ENCODE results near the gene ONECUT3. TPM values are rescaled to one million over a fixed set of nuclear protein-coding genes. Genes with fewer than 3 reads are reported as not detected.
A peak's percentile ranks its signal among the peaks of the same experiment; 100 is the strongest.

Gene ONECUT3
- total RNA-seq, 3 donors from 2014 or later = not detected

GRCh38 chr19:1813192-1814182 is 60.2 kb downstream of the ONECUT3 start:
- Mint-ChIP-seq H3K4me1 (ENCODE audit: low read depth) (peaks cover 13% of the 10 kb centered on the region), H3K36me3 (ENCODE audit: insufficient read depth) (peaks cover 3% of the 10 kb centered on the region), H3K4me3 (peak overlapping the region; percentile 88), H3K27me3 (ENCODE audit: low read depth) (no peaks in the 10 kb centered on the region), H3K9me3 (no peaks in the 10 kb centered on the region)
- ATAC-seq (no peak), DNase-seq (no peak)

GRCh38 chr19:1814391-1814790 is 61.1 kb downstream of the ONECUT3 start:
- Mint-ChIP-seq H3K4me3 (no peak overlapping the region), H3K4me1 (ENCODE audit: low read depth) (peaks cover 13% of the 10 kb centered on the region), H3K27me3 (ENCODE audit: low read depth) (no peaks in the 10 kb centered on the region), H3K9me3 (no peaks in the 10 kb centered on the region), H3K36me3 (ENCODE audit: insufficient read depth) (peaks cover 3% of the 10 kb centered on the region)
- no peak for DNase-seq
- ATAC-seq = no peak

GRCh38 chr19:1814833-1815604 is 61.7 kb downstream of the ONECUT3 start:
- ATAC-seq = no peak
- H3K36me3 Mint-ChIP-seq (ENCODE audit: insufficient read depth) = peaks cover 3% of the 10 kb centered on the region
- H3K9me3 Mint-ChIP-seq = no peaks in the 10 kb centered on the region
- H3K27me3 Mint-ChIP-seq (ENCODE audit: low read depth) = no peaks in the 10 kb centered on the region
- no peak overlapping the region for H3K4me3 Mint-ChIP-seq
- H3K4me1 Mint-ChIP-seq (ENCODE audit: low read depth) = peaks cover 13% of the 10 kb centered on the region
- no peak for DNase-seq

GRCh38 chr19:1815605-1816529 is 62.6 kb downstream of the ONECUT3 start:
- H3K9me3 Mint-ChIP-seq = no peaks in the 10 kb centered on the region
- peaks cover 8% of the 10 kb centered on the region for H3K36me3 Mint-ChIP-seq (ENCODE audit: insufficient read depth)
- no peaks in the 10 kb centered on the region for H3K27me3 Mint-ChIP-seq (ENCODE audit: low read depth)
- DNase-seq = no peak
- no peak for ATAC-seq
- no peak overlapping the region for H3K4me3 Mint-ChIP-seq
- peaks cover 13% of the 10 kb centered on the region for H3K4me1 Mint-ChIP-seq (ENCODE audit: low read depth)

GRCh38 chr19:1816530-1817298 is 63.4 kb downstream of the ONECUT3 start:
- no peak for DNase-seq

GRCh38 chr19:1817553-1818179 is 64.4 kb downstream of the ONECUT3 start:
- H3K27me3 Mint-ChIP-seq (ENCODE audit: low read depth) = no peaks in the 10 kb centered on the region
- DNase-seq (no peak), ATAC-seq (no peak)
- H3K4me3 Mint-ChIP-seq = no peak overlapping the region
- H3K4me1 Mint-ChIP-seq (ENCODE audit: low read depth) = peaks cover 6% of the 10 kb centered on the region
- peaks cover 12% of the 10 kb centered on the region for H3K36me3 Mint-ChIP-seq (ENCODE audit: insufficient read depth)
- no peaks in the 10 kb centered on the region for H3K9me3 Mint-ChIP-seq

More at GRCh38 chr19:1816530-1817298, 63.4 kb downstream of the ONECUT3 start:
- ATAC-seq = no peak
- H3K36me3 Mint-ChIP-seq (ENCODE audit: insufficient read depth) = peaks cover 8% of the 10 kb centered on the region
- peaks cover 9% of the 10 kb centered on the region for H3K4me1 Mint-ChIP-seq (ENCODE audit: low read depth)
- no peaks in the 10 kb centered on the region for H3K27me3 Mint-ChIP-seq (ENCODE audit: low read depth)
- H3K9me3 Mint-ChIP-seq = no peaks in the 10 kb centered on the region
- no peak overlapping the region for H3K4me3 Mint-ChIP-seq

- no peak for DNase-seq
- no peaks in the 10 kb centered on the region for H3K4me1 Mint-ChIP-seq (ENCODE audit: low read depth)
- H3K36me3 Mint-ChIP-seq (ENCODE audit: insufficient read depth) = peaks cover 12% of the 10 kb centered on the region
- no peaks in the 10 kb centered on the region for H3K27me3 Mint-ChIP-seq (ENCODE audit: low read depth)
- H3K4me3 Mint-ChIP-seq = no peak overlapping the region
- ATAC-seq = no peak
- H3K9me3 Mint-ChIP-seq = no peaks in the 10 kb centered on the region
These were observed 65.4 kb downstream of the ONECUT3 start for GRCh38 chr19:1818549-1819195.

GRCh38 chr19:1819341-1820255 is 66.3 kb downstream of the ONECUT3 start:
- H3K4me1 Mint-ChIP-seq (ENCODE audit: low read depth) = no peaks in the 10 kb centered on the region
- H3K4me3 Mint-ChIP-seq = no peak overlapping the region
- ATAC-seq (no peak), DNase-seq (no peak)
- no peaks in the 10 kb centered on the region for H3K27me3 Mint-ChIP-seq (ENCODE audit: low read depth)
- no peaks in the 10 kb centered on the region for H3K9me3 Mint-ChIP-seq
- peaks cover 15% of the 10 kb centered on the region for H3K36me3 Mint-ChIP-seq (ENCODE audit: insufficient read depth)

GRCh38 chr19:1822210-1822609 is 68.9 kb downstream of the ONECUT3 start:
- DNase-seq (no peak), ATAC-seq (no peak)
- Mint-ChIP-seq H3K4me1 (ENCODE audit: low read depth) (peaks cover 4% of the 10 kb centered on the region), H3K4me3 (no peak overlapping the region), H3K27me3 (ENCODE audit: low read depth) (no peaks in the 10 kb centered on the region), H3K9me3 (no peaks in the 10 kb centered on the region), H3K36me3 (ENCODE audit: insufficient read depth) (peaks cover 16% of the 10 kb centered on the region)

- H3K9me3 Mint-ChIP-seq = no peaks in the 10 kb centered on the region
- H3K4me1 Mint-ChIP-seq (ENCODE audit: low read depth) = peaks cover 4% of the 10 kb centered on the region
- no peak overlapping the region for H3K4me3 Mint-ChIP-seq
- H3K36me3 Mint-ChIP-seq (ENCODE audit: insufficient read depth) = peaks cover 16% of the 10 kb centered on the region
- DNase-seq (no peak), ATAC-seq (no peak)
- no peaks in the 10 kb centered on the region for H3K27me3 Mint-ChIP-seq (ENCODE audit: low read depth)
These were observed 69.7 kb downstream of the ONECUT3 start for GRCh38 chr19:1823020-1823419.

- DNase-seq = no peak
- H3K36me3 Mint-ChIP-seq (ENCODE audit: insufficient read depth) = peaks cover 16% of the 10 kb centered on the region
- ATAC-seq = no peak
- no peaks in the 10 kb centered on the region for H3K9me3 Mint-ChIP-seq
- no peak overlapping the region for H3K4me3 Mint-ChIP-seq
- peaks cover 4% of the 10 kb centered on the region for H3K4me1 Mint-ChIP-seq (ENCODE audit: low read depth)
- H3K27me3 Mint-ChIP-seq (ENCODE audit: low read depth) = no peaks in the 10 kb centered on the region
These were observed 70.4 kb downstream of the ONECUT3 start for GRCh38 chr19:1823539-1824251.

Measured in activated T-cell treated with anti-CD3 and anti-CD28 coated beads, Interleukin-2, amount 50 U/mL, for 4 hours (primary cell).